Epidermal melanocyte (primary cell): ENCODE results near the gene CPVL.

Experiments
- DNase-seq: peaks from one replicate; pipeline ENCODE4 v3.0.0; 2011; ENCODE audit warnings: low spot score; ENCODE audit not compliant: insufficient read length

The CPVL gene

DNA sequence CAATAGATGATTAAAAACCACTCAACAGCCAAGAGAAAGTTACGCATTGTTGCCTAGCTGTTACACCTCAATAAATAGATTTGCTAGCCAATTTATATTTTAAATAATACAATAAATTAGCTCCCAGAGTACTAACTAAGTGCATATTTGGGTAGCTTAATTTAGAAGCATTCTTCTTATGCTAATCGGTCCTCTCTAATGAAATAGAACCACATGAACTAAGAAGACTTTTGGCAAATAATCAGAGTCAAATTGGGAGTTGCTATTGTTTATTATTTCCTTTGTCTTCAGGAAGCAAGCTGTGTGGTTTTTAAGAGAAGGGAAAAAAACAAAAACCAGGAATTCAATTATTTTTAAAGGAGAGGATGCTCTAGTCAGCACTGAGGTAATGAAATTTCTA is 139.2 kb downstream of the CPVL start:
- no peak for DNase-seq

GRCh38 chr7:29005829-29006228 is 140.5 kb downstream of the CPVL start:
- DNase-seq: no peak

DNA sequence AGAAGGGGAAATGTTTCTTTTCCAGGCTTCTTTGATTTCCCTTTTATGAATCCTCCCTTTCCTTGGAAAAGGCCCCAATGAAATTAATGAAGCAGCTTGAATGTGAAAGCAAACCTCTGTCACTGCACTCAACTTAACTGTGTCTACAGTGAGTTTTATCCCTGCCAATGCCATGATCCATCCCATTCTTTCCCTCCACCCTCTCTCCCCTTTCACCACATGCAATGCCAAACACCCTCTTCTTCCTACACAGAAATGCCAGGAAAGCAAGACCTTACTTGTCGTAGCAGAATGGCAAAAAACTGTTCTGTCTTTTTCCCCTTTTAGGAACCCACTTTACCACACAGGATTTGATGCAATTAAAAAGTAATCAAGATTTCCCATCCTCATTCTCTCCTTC is 140.9 kb downstream of the CPVL start:
- no peak for DNase-seq

GRCh38 chr7:29003703-29004102 is 142.6 kb downstream of the CPVL start:
- no peak for DNase-seq

DNA sequence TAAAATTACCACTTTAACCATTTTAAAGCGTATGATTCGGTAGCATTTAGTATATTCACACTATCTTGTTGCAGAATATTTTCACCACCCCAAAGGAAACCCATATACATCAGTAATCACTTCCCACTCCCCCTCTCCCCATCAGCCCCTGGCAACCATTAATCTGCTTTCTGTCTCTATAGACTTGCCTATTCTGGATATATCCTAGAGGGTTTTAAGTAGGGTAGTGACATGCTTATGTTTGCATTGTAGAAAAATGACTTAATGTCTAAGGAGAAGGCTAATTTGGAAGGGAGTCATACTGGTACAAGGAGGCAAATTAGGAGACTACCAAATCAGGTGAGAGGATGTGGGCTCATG is 145.6 kb downstream of the CPVL start:
- no peak for DNase-seq

DNA sequence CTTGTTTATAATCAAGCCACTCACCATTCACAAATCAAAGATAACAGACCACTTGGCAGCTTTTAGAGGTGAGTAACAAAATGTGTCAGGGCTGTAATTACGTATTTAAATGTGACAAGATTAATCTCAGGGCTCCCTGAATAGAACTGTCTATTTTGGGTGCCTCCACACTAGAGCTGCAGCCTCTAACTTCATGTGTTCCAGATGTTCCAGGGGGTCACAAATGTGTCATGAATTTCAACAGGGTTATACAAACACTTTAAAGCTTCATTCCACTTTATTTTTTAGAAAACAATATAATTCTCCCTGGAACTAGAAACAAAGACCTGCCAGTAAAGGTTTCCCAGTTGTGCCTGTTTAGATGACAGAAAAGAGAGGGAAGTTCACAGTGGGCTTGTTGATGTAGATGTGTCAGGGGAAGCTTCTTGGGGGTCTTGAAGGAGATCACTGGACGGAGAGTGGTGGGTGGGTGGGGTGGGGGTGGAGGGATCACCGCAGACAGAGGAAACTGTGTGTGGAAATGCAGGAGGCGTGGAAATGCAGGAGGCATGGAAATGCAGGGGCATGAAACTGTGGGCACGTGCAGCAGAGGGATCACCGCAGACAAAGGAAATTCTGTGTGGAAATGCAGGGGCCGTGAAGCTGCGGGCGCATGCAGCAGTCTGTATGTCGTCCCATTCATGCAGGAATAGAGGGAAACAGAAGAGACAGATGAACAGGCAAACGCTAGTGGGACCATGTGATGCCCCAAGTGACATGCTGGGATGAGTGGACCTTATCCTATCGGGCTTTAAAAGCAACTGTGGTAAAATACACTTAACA is 146.2 kb downstream of the CPVL start:
- DNase-seq: no peak

GRCh38 chr7:28999427-28999826 is 146.9 kb downstream of the CPVL start:
- no peak for DNase-seq

DNA sequence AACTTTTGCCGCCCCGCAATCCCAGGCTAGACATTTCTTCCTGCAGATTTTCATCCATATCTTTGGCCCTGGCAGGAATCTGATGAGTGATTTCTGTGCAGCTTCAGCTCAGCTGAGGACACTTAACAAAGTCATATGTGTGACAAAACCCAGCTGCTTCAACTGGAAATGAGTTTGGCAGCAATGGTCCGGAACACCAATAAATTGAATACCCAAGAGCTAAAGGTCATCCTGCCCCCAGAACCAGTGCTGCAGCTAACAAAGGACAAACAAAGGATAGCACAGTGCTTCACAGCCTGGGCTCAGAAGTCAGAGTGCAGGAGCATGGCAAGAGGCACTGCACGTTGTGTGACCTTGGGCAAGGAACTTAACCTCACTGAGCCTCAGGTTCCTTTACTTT is 148.2 kb downstream of the CPVL start:
- DNase-seq: no peak

GRCh38 chr7:28996836-28997235 is 149.5 kb downstream of the CPVL start:
- no peak for DNase-seq

DNA sequence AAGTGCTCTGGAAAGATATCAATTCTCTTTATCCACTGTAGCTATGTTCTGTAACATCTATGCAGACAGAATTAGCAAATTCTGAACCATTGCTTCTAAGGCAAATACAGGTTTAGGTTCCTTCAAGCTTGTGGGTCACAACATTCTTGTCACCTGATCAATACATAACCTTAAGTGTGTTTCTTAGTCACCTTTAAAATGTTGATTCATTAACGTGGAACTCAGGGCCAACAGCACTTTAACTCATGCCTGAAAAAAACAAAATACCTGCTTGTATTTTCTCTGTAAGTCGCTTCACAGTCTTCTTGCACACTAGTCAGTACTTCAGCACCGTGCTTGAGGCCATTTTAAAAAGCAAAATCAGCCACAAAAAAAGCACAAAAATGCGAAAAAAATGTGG is 153.0 kb downstream of the CPVL start:
- no peak for DNase-seq

DNA sequence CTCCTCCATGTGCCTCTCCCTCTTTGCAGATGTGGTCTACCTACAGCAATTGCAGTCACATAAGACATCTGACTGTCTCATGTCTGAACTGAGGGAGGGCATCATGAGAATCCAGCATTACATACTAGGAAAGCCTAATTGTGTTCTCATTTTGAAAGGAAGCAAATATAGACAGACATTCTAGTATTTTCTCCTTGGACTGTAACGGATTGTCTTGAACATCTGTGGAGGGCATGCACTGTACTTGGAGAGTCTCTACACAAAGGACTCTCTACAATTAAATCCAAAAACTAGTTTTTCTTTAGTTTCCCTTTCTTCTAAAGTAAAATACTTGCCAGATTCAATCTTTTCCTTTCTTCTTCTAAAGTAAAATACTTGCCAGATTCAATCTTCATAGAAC is 153.5 kb downstream of the CPVL start:
- DNase-seq: no peak

GRCh38 chr7:28990200-28990960 is 156.0 kb downstream of the CPVL start:
- no peak for DNase-seq

- DNase-seq: no peak
Observed at GRCh38 chr7:28989211-28989980, 156.9 kb downstream of the CPVL start.

- no peak for DNase-seq
Observed at GRCh38 chr7:28988810-28989209, 157.5 kb downstream of the CPVL start.

DNA sequence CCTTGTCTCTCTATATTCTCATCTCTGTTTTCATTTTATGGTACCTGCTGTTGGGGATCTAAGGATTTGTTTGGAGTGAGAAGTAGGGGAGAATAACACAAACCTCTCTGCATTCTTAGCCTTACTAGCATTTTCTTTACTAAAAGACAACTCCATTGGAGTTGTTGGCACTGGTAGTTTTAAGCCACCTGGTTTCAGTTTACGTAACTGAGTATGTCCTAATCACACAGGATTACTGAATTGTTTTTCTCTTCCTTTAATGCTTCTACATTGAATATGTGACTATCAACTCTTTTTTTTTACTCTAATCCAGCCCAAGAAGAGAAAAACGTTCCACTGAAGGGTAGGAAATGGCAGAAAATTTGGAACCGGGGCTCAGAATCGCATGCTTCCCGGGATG is 158.2 kb downstream of the CPVL start:
- no peak for DNase-seq

DNA sequence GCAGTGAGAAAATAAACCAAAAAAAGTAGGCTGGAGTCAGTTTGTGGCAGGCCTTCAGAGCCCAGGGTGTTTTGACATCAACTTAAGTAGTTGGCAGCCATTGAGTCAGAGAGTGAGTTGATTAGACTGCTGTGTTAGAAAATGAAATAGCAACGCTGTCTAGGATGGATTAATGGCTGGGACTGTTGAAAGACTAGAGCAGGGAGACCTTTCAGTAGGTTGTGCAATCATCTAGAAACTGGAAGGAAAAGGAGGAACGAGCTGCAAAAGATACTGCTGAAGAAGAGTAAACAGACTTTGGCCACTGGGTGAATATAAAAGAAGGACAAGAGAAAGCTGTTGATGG is 159.6 kb downstream of the CPVL start:
- DNase-seq: no peak

GRCh38 chr7:28986028-28986764 is 160.1 kb downstream of the CPVL start:
- no peak for DNase-seq

- DNase-seq: peak; percentile 44
Observed at GRCh38 chr7:28984631-28985030, 161.7 kb downstream of the CPVL start.

DNA sequence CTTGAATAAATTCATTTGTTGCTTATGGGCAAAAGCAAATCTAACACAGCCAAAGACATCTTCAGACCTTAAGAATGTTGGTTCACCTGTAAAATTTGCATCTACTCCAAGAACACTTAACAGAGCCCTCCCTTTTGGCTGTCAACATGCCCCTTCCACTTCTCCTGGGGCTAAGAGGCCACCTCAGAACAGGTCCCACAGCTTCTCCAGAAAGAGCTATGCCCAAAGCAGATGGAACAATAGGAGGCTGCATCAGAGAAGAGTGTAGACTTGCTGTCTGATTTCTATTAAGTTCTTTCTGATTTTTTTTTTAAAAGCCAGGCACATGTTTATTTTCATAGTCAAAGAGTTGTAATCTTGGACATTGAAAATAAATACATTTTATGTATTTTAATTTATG is 162.1 kb downstream of the CPVL start:
- DNase-seq: no peak

DNA sequence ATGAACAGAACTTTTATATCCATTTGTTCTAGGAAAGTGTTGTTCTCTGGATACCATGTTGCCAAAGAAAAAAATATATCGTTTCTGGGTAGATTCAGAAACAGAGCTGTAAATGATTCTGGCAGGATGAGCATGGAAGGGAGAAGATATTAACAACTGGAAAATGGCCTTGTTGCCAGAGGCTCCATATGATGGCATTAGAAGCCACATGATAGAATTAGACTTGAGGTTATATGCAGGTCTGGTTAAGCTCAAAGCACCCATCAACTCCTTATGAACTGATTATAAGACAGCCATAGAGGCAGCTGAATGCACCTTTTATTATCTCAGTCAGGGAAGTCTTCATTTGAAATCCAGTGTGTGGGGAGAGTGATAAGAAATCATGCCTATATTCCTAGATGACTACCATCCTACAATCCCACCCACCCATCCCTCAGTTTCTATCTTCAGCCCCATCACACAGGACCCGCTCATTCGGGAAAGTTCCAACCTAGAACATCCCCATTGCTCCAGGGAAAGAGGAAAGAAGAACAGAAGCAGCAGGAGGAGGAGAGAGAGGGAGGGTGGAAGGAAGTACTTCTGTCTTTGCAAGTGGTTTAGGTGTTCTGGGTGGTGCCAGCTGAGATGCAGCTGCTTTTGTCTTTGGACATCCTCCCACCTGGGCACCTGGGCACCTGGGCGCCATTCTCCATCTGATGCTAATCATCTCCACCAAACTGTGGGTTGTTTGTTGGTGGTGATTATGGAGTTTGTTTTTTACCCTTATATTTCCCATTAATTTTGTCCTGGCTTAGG is 162.7 kb downstream of the CPVL start:
- DNase-seq: no peak

DNA sequence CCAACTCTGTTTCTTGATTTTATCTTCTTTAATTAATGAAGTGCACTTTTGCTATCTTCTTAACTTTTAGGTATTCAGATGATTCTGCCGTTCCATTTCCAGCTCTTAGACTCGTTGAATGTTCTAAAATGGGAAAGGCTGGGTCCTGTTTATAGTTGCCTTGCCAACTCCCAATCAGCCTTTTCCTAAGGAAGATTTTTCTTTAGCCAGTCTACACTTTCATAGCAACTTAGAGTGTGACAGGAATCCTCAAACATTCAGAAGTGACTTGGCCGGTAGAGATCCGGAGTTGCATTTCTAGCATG is 165.2 kb downstream of the CPVL start:
- no peak for DNase-seq
